ENCODE results near the gene QRFPR. TPM values are rescaled to one million over a fixed set of nuclear protein-coding genes. Genes with fewer than 3 reads are reported as not detected.

Gene QRFPR
- total and polyA plus RNA-seq, 2 of the 8 experiments (the other 6 are each of a cell fraction or from before 2014, with no cell fraction given): 1.0 to 2.9 TPM

- H3K23ac ChIP-seq (ENCODE audit: insufficient read length): no peak overlapping the region
- H2AFZ ChIP-seq (ENCODE audit: low read length): no peak overlapping the region
- WGBS, 2 experiments (ENCODE audit: extremely low coverage in 1 of 2, insufficient coverage in 1 of 2, insufficient read length in 1 of 2, insufficient replicate concordance in 2 of 2, low coverage in 1 of 2, low lambda C conversion rate in 2 of 2, missing lambda C conversion rate in 1 of 2): 88% methylated on average over 1 of the region's 1 CpG; no CpG with 5 or more reads in 1 of the 2 experiments
- H3K4me1 ChIP-seq (replicated peaks in 1 of 4; ENCODE audit: control insufficient read depth in 3 of 4, insufficient read depth in 4 of 4, low read length in 3 of 4): no peaks in the 10 kb centered on the region
- ChIA-PET POLR2A (ENCODE audit: partially characterized antibody) (no interaction called here), CTCF (ENCODE audit: partially characterized antibody) (interaction anchor here (1.1 to 3.6 kb wide), 3 partner anchors 25 to 93 kb away, joined by 4 to 11 read pairs (median 5); no protein-coding TSS in a partner anchor)
- H3K9ac ChIP-seq (replicated peaks in 1 of 4; ENCODE audit: extremely low read depth in 1 of 4, low read depth in 3 of 4, low read length in 3 of 4): no peak overlapping the region
- H2BK12ac ChIP-seq (ENCODE audit: low read depth, low read length): no peak overlapping the region
- H2BK15ac ChIP-seq (ENCODE audit: low read length): no peak overlapping the region
- FAIRE-seq (no peak), DNase-seq (ENCODE audit: low read depth in 1 of 2, low spot score in 2 of 2) (no peak)
- no peaks in the 10 kb centered on the region for H3K27me3 ChIP-seq (replicated peaks in 1 of 4; ENCODE audit: control insufficient read depth in 3 of 4, extremely low read depth in 1 of 4, insufficient read depth in 3 of 4, low read length in 3 of 4)
- no peak overlapping the region for H3K4ac ChIP-seq (replicated peaks; ENCODE audit: insufficient read length, low read depth, low read length)
- TF ChIP-seq ZNF274 (IDR thresholded peaks at IDR 0.05; ENCODE audit: borderline replicate concordance, extremely low read depth, low read length) (no peak), RNF2 (IDR thresholded peaks at IDR 0.05; ENCODE audit: borderline replicate concordance, low read depth, low read length, missing control alignments, poor library complexity, severe bottlenecking) (no peak), MAFK (IDR thresholded peaks at IDR 0.05; ENCODE audit: low read depth, low read length) (no peak), RXRA (IDR thresholded peaks at IDR 0.05; ENCODE audit: insufficient read depth, low read depth, low read length) (no peak)
- no peak overlapping the region for H2BK120ac ChIP-seq (replicated peaks; ENCODE audit: low read depth, low read length)
- no peaks in the 10 kb centered on the region for H3K79me2 ChIP-seq (ENCODE audit: control insufficient read depth in 1 of 2, insufficient read depth in 2 of 2, low read length in 2 of 2)
- H2BK20ac ChIP-seq (ENCODE audit: low read length): no peak overlapping the region
- H3K27ac ChIP-seq (ENCODE audit: low read depth, low read length): no peak overlapping the region
- no peaks in the 10 kb centered on the region for H3K79me1 ChIP-seq (ENCODE audit: low read depth, low read length)
- no peak overlapping the region for H3K18ac ChIP-seq (ENCODE audit: extremely low read depth, low read length)
- no peak overlapping the region for H2BK5ac ChIP-seq (ENCODE audit: low read depth, low read length)
- H3K36me3 ChIP-seq (ENCODE audit: control insufficient read depth in 2 of 4, insufficient read depth in 4 of 4, low read length in 3 of 4): no peaks in the 10 kb centered on the region
- H3K23me2 ChIP-seq (ENCODE audit: low read depth, low read length): no peaks in the 10 kb centered on the region
- no peak overlapping the region for H3K14ac ChIP-seq (ENCODE audit: insufficient read length)
- no peak overlapping the region for H4K91ac ChIP-seq (replicated peaks; ENCODE audit: insufficient read length, low read length)
- no peaks in the 10 kb centered on the region for H4K20me1 ChIP-seq (replicated peaks in 1 of 2; ENCODE audit: control insufficient read depth in 1 of 2, insufficient read depth in 2 of 2, low read length in 2 of 2)
- no peaks in the 10 kb centered on the region for H3K9me3 ChIP-seq (ENCODE audit: insufficient read depth in 2 of 2, low read depth in 1 of 2, low read length in 1 of 2)
- no peak overlapping the region for H2AK5ac ChIP-seq (ENCODE audit: low read depth, low read length)
- no peak overlapping the region for H3K56ac ChIP-seq (replicated peaks; ENCODE audit: insufficient read length, low read depth, low read length)
- H3K4me2 ChIP-seq (ENCODE audit: insufficient read depth in 1 of 2, low read depth in 2 of 2, low read length in 2 of 2): no peak overlapping the region
- H4K8ac ChIP-seq (ENCODE audit: extremely low read depth, insufficient read depth, low read length): no peak overlapping the region
- H3K4me3 ChIP-seq (ENCODE audit: extremely low read depth in 1 of 4, insufficient read depth in 2 of 4, low read depth in 3 of 4, low read length in 4 of 4): no peak overlapping the region
- no peak overlapping the region for H4K5ac ChIP-seq (ENCODE audit: insufficient read length, low read depth, low read length)
Measured at GRCh38 chr4:121283319-121283718, 97.5 kb downstream of the QRFPR start.
